ENCODE results near the gene PDE1C. TPM values are rescaled to one million over a fixed set of nuclear protein-coding genes. Genes with fewer than 3 reads are reported as not detected.

Gene PDE1C
- polyA plus RNA-seq, 1 of the 3 experiments (the other 2 are of a cell fraction) = 4.6 TPM

DNA sequence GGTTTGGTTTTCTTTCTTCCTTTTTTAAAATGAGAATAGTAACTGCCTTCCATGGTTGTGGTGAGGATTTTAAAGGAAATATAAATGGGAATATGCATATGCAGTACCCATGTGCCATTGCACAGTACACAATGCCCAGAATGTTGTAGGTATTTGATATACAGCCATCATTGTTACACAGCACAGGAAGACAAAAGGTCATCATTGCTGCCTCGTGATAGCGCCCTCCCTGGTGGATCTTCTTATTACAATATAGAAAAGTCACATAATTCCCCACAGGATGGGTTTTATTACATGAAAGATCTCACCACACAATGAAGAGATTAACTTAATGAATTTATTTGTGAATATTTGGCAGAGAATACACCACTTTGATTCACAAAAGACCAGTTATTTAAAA lies 306.7 kb downstream of the PDE1C start:
- Histone ChIP-seq H3K79me2 (ENCODE audit: insufficient read depth) (no peaks in the 10 kb centered on the region), H3K4me3 (ENCODE audit: low read depth in 2 of 2, low read length in 1 of 2) (no peak overlapping the region), H2AFZ (ENCODE audit: low read depth) (no peak overlapping the region), H3K27ac (ENCODE audit: low read depth in 2 of 2, low read length in 1 of 2) (no peak overlapping the region), H3K9ac (no peak overlapping the region), H3K27me3 (ENCODE audit: insufficient read depth) (peaks cover 14% of the 10 kb centered on the region; the same call in 1 of the 2 replicates), H3K36me3 (replicated peaks in 1 of 2; ENCODE audit: control insufficient read depth in 1 of 2, insufficient read depth in 2 of 2, low read length in 1 of 2) (no peaks in the 10 kb centered on the region), H4K20me1 (ENCODE audit: insufficient read depth) (no peaks in the 10 kb centered on the region), H3F3A (replicated peaks; ENCODE audit: insufficient read depth) (no peaks in the 10 kb centered on the region), H3K9me3 (no peaks in the 10 kb centered on the region), H3K9me2 (no peaks in the 10 kb centered on the region), H3K4me2 (no peak overlapping the region), H3K4me1 (ENCODE audit: control insufficient read depth in 1 of 2, insufficient read depth in 2 of 2, low read depth in 1 of 2, low read length in 1 of 2) (no peaks in the 10 kb centered on the region)
- WGBS (ENCODE audit: low lambda C conversion rate) = 0% methylated on average over 2 of the region's 2 CpGs
- POLR2A ChIA-PET = no interaction called here
- DNase-seq = no peak
- CTCF ChIA-PET = interaction anchor here (1.0 kb wide), 1 partner anchor 19 kb away, joined by 3 read pairs; no protein-coding TSS in a partner anchor
- TF ChIP-seq YY1 (IDR thresholded peaks at IDR 0.05; ENCODE audit: low read depth) = no peak
- TF ChIP-seq, protein P1, sequence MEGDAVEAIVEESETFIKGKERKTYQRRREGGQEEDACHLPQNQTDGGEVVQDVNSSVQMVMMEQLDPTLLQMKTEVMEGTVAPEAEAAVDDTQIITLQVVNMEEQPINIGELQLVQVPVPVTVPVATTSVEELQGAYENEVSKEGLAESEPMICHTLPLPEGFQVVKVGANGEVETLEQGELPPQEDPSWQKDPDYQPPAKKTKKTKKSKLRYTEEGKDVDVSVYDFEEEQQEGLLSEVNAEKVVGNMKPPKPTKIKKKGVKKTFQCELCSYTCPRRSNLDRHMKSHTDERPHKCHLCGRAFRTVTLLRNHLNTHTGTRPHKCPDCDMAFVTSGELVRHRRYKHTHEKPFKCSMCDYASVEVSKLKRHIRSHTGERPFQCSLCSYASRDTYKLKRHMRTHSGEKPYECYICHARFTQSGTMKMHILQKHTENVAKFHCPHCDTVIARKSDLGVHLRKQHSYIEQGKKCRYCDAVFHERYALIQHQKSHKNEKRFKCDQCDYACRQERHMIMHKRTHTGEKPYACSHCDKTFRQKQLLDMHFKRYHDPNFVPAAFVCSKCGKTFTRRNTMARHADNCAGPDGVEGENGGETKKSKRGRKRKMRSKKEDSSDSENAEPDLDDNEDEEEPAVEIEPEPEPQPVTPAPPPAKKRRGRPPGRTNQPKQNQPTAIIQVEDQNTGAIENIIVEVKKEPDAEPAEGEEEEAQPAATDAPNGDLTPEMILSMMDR (IDR thresholded peaks at IDR 0.05) = peak; percentile 60

- no peak overlapping the region for H2AFZ ChIP-seq (ENCODE audit: low read depth)
- ChIA-PET POLR2A (no interaction called here), CTCF (interaction anchor here (0.7 to 1.4 kb wide), 2 partner anchors 18 to 20 kb away, joined by 3 to 5 read pairs; no protein-coding TSS in a partner anchor)
- no peaks in the 10 kb centered on the region for H3F3A ChIP-seq (replicated peaks; ENCODE audit: insufficient read depth)
- H3K4me3 ChIP-seq (ENCODE audit: low read depth in 2 of 2, low read length in 1 of 2) = no peak overlapping the region
- no peak overlapping the region for H3K4me2 ChIP-seq
- peaks cover 14% of the 10 kb centered on the region; the same call in 1 of the 2 replicates for H3K27me3 ChIP-seq (ENCODE audit: insufficient read depth)
- H3K9me2 ChIP-seq = no peaks in the 10 kb centered on the region
- DNase-seq = no peak
- no peak overlapping the region for H3K9ac ChIP-seq
- no peak overlapping the region for H3K27ac ChIP-seq (ENCODE audit: low read depth in 2 of 2, low read length in 1 of 2)
- H4K20me1 ChIP-seq (ENCODE audit: insufficient read depth) = no peaks in the 10 kb centered on the region
- TF ChIP-seq TCF12 (IDR thresholded peaks at IDR 0.05) (no peak), IRF3 (IDR thresholded peaks at IDR 0.05; ENCODE audit: low read depth, low read length) (no peak), RXRA (IDR thresholded peaks at IDR 0.05; ENCODE audit: borderline replicate concordance, low read depth) (no peak), YY1 (IDR thresholded peaks at IDR 0.05; ENCODE audit: low read depth) (no peak), TAF1 (IDR thresholded peaks at IDR 0.05; ENCODE audit: borderline replicate concordance, low read depth, low read length) (no peak), RFX5 (IDR thresholded peaks at IDR 0.05; ENCODE audit: low read length) (no peak), ELF1 (IDR thresholded peaks at IDR 0.05) (no peak), EZH2phosphoT487 (IDR thresholded peaks at IDR 0.05; ENCODE audit: borderline replicate concordance, low read depth) (no peak), NRF1 (IDR thresholded peaks at IDR 0.05; ENCODE audit: low read depth, low read length) (no peak), GATA2 (CRISPR knock-in tag; IDR thresholded peaks at IDR 0.05) (no peak), SMC3 (IDR thresholded peaks at IDR 0.05; ENCODE audit: low read depth, low read length) (no peak), FOXJ3 (CRISPR knock-in tag; IDR thresholded peaks at IDR 0.05) (no peak), NFIC (IDR thresholded peaks at IDR 0.05; ENCODE audit: borderline replicate concordance) (no peak), RAD21 (IDR thresholded peaks at IDR 0.05; ENCODE audit: low read length) (no peak), MXI1 (IDR thresholded peaks at IDR 0.05; ENCODE audit: low read depth, low read length) (no peak), PBX3 (IDR thresholded peaks at IDR 0.05) (no peak)
- TF ChIP-seq, protein P2, sequence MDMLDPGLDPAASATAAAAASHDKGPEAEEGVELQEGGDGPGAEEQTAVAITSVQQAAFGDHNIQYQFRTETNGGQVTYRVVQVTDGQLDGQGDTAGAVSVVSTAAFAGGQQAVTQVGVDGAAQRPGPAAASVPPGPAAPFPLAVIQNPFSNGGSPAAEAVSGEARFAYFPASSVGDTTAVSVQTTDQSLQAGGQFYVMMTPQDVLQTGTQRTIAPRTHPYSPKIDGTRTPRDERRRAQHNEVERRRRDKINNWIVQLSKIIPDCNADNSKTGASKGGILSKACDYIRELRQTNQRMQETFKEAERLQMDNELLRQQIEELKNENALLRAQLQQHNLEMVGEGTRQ (IDR thresholded peaks at IDR 0.05; ENCODE audit: borderline replicate concordance, low read depth, low read length) = no peak
- TF ChIP-seq, protein P3, sequence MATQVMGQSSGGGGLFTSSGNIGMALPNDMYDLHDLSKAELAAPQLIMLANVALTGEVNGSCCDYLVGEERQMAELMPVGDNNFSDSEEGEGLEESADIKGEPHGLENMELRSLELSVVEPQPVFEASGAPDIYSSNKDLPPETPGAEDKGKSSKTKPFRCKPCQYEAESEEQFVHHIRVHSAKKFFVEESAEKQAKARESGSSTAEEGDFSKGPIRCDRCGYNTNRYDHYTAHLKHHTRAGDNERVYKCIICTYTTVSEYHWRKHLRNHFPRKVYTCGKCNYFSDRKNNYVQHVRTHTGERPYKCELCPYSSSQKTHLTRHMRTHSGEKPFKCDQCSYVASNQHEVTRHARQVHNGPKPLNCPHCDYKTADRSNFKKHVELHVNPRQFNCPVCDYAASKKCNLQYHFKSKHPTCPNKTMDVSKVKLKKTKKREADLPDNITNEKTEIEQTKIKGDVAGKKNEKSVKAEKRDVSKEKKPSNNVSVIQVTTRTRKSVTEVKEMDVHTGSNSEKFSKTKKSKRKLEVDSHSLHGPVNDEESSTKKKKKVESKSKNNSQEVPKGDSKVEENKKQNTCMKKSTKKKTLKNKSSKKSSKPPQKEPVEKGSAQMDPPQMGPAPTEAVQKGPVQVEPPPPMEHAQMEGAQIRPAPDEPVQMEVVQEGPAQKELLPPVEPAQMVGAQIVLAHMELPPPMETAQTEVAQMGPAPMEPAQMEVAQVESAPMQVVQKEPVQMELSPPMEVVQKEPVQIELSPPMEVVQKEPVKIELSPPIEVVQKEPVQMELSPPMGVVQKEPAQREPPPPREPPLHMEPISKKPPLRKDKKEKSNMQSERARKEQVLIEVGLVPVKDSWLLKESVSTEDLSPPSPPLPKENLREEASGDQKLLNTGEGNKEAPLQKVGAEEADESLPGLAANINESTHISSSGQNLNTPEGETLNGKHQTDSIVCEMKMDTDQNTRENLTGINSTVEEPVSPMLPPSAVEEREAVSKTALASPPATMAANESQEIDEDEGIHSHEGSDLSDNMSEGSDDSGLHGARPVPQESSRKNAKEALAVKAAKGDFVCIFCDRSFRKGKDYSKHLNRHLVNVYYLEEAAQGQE (IDR thresholded peaks at IDR 0.05; ENCODE audit: low read depth, low read length) = no peak
- H3K4me1 ChIP-seq (ENCODE audit: control insufficient read depth in 1 of 2, insufficient read depth in 2 of 2, low read depth in 1 of 2, low read length in 1 of 2) = no peaks in the 10 kb centered on the region
- no peaks in the 10 kb centered on the region for H3K36me3 ChIP-seq (replicated peaks in 1 of 2; ENCODE audit: control insufficient read depth in 1 of 2, insufficient read depth in 2 of 2, low read length in 1 of 2)
- no peaks in the 10 kb centered on the region for H3K9me3 ChIP-seq
- H3K79me2 ChIP-seq (ENCODE audit: insufficient read depth) = no peaks in the 10 kb centered on the region
Observed at GRCh38 chr7:31761646-31762045, 308.6 kb downstream of the PDE1C start.

Data from SK-N-SH (cell line).